ENCODE measurements around the gene LARGE2. TPM values are rescaled to one million over a fixed set of nuclear protein-coding genes. Genes with fewer than 3 reads are reported as not detected.

LARGE2 gene
- total and polyA plus RNA-seq, 2 donors (not counting 3 experiments of a cell fraction or from before 2014, with no cell fraction given), result 0.06 TPM; not detected in 1

DNA sequence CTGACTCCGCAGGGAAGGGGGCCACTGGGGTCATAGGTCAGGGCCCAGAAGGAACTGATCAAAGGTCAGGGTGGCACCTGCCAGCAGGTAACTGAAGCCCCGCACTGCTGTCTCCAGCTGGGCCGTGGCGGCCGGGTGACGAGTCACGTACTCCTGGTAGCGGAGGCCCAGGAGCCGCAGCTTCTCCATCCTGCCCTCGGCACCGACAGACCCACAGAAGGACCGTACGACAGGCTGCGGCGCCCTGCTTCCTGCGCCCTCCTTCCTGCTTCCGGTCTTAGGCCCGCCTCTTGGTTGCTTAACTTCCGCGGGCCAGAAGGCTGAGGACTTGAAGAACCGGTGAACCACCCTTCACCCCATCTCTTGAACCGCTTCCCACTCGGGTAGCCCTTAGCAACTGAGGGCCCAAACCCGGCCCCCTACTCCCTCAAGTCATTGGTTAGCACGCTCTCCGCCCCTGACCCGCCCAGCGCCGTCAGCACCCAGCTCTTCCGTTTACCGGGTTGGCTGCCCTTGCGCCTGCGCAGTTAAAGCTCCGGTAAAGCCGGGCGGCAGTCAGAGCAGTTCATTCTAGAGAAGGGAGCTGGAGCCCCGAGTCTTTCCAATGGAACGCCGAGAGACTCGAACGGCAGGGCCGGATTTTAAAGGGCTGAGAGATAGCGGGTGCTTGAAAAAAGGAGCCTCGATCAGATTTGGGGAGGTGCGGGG is 4.7 kb upstream of the LARGE2 start, which contains the start of gene PEX16:
Gene PEX16, minus strand, starts transcription at position 255 of the 708 bp plus-strand sequence. Its CDS starts 66 bp downstream, at position 189.
- Histone ChIP-seq H3K9ac (replicated peaks; ENCODE audit: extremely low read depth, insufficient read depth, low read length) (peak within 1 kb of the TSS; percentile 88), H3K79me2 (ENCODE audit: control insufficient read depth, insufficient read depth, low read length) (peaks cover 10% of the 10 kb centered on the region), H3K27me3 (ENCODE audit: control insufficient read depth in 2 of 2, insufficient read depth in 2 of 2, low read length in 2 of 2) (peaks cover 5 to 15% of the 10 kb centered on the region in 2 experiments), H3K9me3 (replicated peaks; ENCODE audit: control insufficient read depth, insufficient read depth, low read length) (no peaks in the 10 kb centered on the region), H4K20me1 (replicated peaks; ENCODE audit: control insufficient read depth, extremely low read depth, insufficient read depth, low read length) (no peaks in the 10 kb centered on the region), H3K4me3 (replicated peaks in 1 of 3; ENCODE audit: insufficient read depth in 1 of 3, low read depth in 1 of 3, low read length in 3 of 3) (peak within 1 kb of the TSS; percentile 87 to 96 (median 94)), H3K4me2 (ENCODE audit: insufficient read depth, low read length) (peak within 1 kb of the TSS; percentile 96), H3K36me3 (ENCODE audit: control insufficient read depth in 2 of 2, extremely low read depth in 1 of 2, insufficient read depth in 2 of 2, low read length in 2 of 2) (peaks cover 0 to 25% of the 10 kb centered on the region in 2 experiments), H2AFZ (ENCODE audit: low read depth, low read length) (peak within 1 kb of the TSS; percentile 98), H3K9me1 (replicated peaks; ENCODE audit: control insufficient read depth, extremely low read depth, insufficient read depth, low read length) (no peaks in the 10 kb centered on the region), H3K27ac (ENCODE audit: insufficient read depth, low read depth, low read length) (peak within 1 kb of the TSS; percentile 79), H3K4me1 (ENCODE audit: control insufficient read depth, extremely low read depth, insufficient read depth, low read length) (peaks cover 10% of the 10 kb centered on the region)
- ChIA-PET CTCF (interaction anchor here (1.0 to 1.3 kb wide), 4 partner anchors 46 to 146 kb away, joined by 3 to 5 read pairs (median 4); no protein-coding TSS in a partner anchor), POLR2A (interaction anchor here (0.7 to 1.6 kb wide), 3 partner anchors 11 to 71 kb away, joined by 3 to 4 read pairs (median 4); no protein-coding TSS in a partner anchor)
- BruUV-seq (replicated peaks), result TSS peak; percentile 82
- dilution Hi-C loops (cut with MboI; ENCODE audit: extremely low pct_ligation_motif_present, low sequenced_read_pairs) (no loop called here), intact Hi-C loops (cut with micrococcal nuclease) (loop anchor here (1.0 to 2.0 kb wide), 4 partner anchors 18 to 322 kb away; partner anchors contain the start of gene CRY2)
- FAIRE-seq (peak; percentile 99), DNase-seq (ENCODE audit: low read depth, low spot score) (peak; percentile 99)
- TF ChIP-seq MYC (IDR thresholded peaks at IDR 0.05; ENCODE audit: low read depth, low read length) (no peak), GATA2 (IDR thresholded peaks at IDR 0.05; ENCODE audit: insufficient read depth, insufficient read length, low read depth, low read length) (no peak), POLR2AphosphoS5 (IDR thresholded peaks at IDR 0.05; ENCODE audit: insufficient read depth, low read depth, low read length) (peak; percentile 85), POLR2A (IDR thresholded peaks at IDR 0.05; ENCODE audit: low read depth, low read length) (peak; percentile 95), EZH2 (IDR thresholded peaks at IDR 0.05; ENCODE audit: borderline replicate concordance, low read depth, low read length, severe bottlenecking) (no peak), FOS (IDR thresholded peaks at IDR 0.05; ENCODE audit: borderline replicate concordance, insufficient read depth, low read length) (no peak), JUN (IDR thresholded peaks at IDR 0.05; ENCODE audit: borderline replicate concordance, insufficient read depth, insufficient read length, low read depth) (no peak)
- TF ChIP-seq, protein P1, sequence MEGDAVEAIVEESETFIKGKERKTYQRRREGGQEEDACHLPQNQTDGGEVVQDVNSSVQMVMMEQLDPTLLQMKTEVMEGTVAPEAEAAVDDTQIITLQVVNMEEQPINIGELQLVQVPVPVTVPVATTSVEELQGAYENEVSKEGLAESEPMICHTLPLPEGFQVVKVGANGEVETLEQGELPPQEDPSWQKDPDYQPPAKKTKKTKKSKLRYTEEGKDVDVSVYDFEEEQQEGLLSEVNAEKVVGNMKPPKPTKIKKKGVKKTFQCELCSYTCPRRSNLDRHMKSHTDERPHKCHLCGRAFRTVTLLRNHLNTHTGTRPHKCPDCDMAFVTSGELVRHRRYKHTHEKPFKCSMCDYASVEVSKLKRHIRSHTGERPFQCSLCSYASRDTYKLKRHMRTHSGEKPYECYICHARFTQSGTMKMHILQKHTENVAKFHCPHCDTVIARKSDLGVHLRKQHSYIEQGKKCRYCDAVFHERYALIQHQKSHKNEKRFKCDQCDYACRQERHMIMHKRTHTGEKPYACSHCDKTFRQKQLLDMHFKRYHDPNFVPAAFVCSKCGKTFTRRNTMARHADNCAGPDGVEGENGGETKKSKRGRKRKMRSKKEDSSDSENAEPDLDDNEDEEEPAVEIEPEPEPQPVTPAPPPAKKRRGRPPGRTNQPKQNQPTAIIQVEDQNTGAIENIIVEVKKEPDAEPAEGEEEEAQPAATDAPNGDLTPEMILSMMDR (IDR thresholded peaks at IDR 0.05; ENCODE audit: extremely low read depth in 1 of 2, insufficient read depth in 1 of 2, low read depth in 1 of 2, low read length in 2 of 2), result no peak
- TF ChIP-seq, protein P2, sequence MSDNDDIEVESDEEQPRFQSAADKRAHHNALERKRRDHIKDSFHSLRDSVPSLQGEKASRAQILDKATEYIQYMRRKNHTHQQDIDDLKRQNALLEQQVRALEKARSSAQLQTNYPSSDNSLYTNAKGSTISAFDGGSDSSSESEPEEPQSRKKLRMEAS (IDR thresholded peaks at IDR 0.05; ENCODE audit: insufficient read depth, insufficient read length), result no peak

Data from endothelial cell of umbilical vein (primary cell).